K562 (cell line): ENCODE results near the gene CDC37. TPM values are rescaled to one million over a fixed set of nuclear protein-coding genes. Genes with fewer than 3 reads are reported as not detected.

Experiments used
- BCOR ChIP-seq: fragments of 450-650 bp; IDR thresholded peaks from 2 replicates; pipeline ENCODE4 v1.6.1; 2016
- DPF2 ChIP-seq: fragments of 450-650 bp; IDR thresholded peaks from 2 replicates; pipeline ENCODE4 v1.6.1; 2016
- RBM25 ChIP-seq: fragments of 200-400 bp; formaldehyde crosslinking; IDR thresholded peaks from 2 replicates; pipeline ENCODE4 v1.6.1; 2018; ENCODE audit warnings: low read length, low read depth, moderate library complexity; ENCODE audit not compliant: severe bottlenecking
- TFAP4 ChIP-seq: sonication (generic); formaldehyde crosslinking; IDR thresholded peaks from 2 replicates; pipeline ENCODE4 v1.8.0; 2022; ENCODE audit warnings: missing genetic modification reagents, mild to moderate bottlenecking, moderate library complexity, borderline replicate concordance
- polyA plus RNA-seq, 8 experiments: library from polyadenylated mRNA; depleted of rRNA in 4 of 8; stranded (reverse) in 5 of 8; unstranded in 3 of 8; fragments of >200 nt; fragmentation: Nextera tagmentation in 2 of 8; fragmentation: Illumina TruSeq in 1 of 8; extraction: Ambion mirVana in 2 of 8; extraction: Trizol in 1 of 8; gene quantifications; 2 replicates each; pipeline versions ENCODE4 v1.2.1 to v1.2.3, GENCODE V29; 2011 to 2014; ENCODE audit warnings: inconsistent platforms in 1 of 8, missing spikeins in 1 of 8
- total RNA-seq, 7 experiments: library from RNA; depleted of rRNA in 6 of 7; stranded (reverse); fragments of >200 nt in 6 of 7; fragmentation: Illumina TruSeq in 2 of 7; extraction: Trizol in 2 of 7; gene quantifications; 2 replicates each; pipeline versions ENCODE4 v1.2.1 to v1.2.3, GENCODE V29; 2011 to 2021; ENCODE audit warnings: low replicate concordance in 1 of 7
- TF ChIP-seq, protein P1 (sequence below): sonication (generic); formaldehyde crosslinking; IDR thresholded peaks from 2 replicates; pipeline ENCODE4 v1.4.0; 2020; ENCODE audit warnings: mild to moderate bottlenecking, missing genetic modification reagents
- TF ChIP-seq, protein P2 (sequence below): fragments of 200-800 bp; sonication (Bioruptor generic); IDR thresholded peaks from 2 replicates; pipeline ENCODE4 v1.6.1; 2017; ENCODE audit warnings: missing genetic modification characterization, missing compliant biosample characterization
- TF ChIP-seq, protein P3 (sequence below): fragments of 450-650 bp; IDR thresholded peaks from 2 replicates; pipeline ENCODE4 v1.6.1; 2018; ENCODE audit not compliant: partially characterized antibody

CDC37 gene
- total and polyA plus RNA-seq, 9 of the 15 experiments (the other 6 are each of a cell fraction or from before 2014, with no cell fraction given), result 6.6 to 538 (median 227) TPM

- peak; percentile 20; the same call in 1 of the 2 replicates for TF ChIP-seq TFAP4
- TF ChIP-seq DPF2, result peak; percentile 16; the same call in 1 of the 2 replicates
- TF ChIP-seq, protein P1, sequence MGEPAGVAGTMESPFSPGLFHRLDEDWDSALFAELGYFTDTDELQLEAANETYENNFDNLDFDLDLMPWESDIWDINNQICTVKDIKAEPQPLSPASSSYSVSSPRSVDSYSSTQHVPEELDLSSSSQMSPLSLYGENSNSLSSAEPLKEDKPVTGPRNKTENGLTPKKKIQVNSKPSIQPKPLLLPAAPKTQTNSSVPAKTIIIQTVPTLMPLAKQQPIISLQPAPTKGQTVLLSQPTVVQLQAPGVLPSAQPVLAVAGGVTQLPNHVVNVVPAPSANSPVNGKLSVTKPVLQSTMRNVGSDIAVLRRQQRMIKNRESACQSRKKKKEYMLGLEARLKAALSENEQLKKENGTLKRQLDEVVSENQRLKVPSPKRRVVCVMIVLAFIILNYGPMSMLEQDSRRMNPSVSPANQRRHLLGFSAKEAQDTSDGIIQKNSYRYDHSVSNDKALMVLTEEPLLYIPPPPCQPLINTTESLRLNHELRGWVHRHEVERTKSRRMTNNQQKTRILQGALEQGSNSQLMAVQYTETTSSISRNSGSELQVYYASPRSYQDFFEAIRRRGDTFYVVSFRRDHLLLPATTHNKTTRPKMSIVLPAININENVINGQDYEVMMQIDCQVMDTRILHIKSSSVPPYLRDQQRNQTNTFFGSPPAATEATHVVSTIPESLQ (CRISPR knock-in tag), result no peak
- TF ChIP-seq, protein P2, sequence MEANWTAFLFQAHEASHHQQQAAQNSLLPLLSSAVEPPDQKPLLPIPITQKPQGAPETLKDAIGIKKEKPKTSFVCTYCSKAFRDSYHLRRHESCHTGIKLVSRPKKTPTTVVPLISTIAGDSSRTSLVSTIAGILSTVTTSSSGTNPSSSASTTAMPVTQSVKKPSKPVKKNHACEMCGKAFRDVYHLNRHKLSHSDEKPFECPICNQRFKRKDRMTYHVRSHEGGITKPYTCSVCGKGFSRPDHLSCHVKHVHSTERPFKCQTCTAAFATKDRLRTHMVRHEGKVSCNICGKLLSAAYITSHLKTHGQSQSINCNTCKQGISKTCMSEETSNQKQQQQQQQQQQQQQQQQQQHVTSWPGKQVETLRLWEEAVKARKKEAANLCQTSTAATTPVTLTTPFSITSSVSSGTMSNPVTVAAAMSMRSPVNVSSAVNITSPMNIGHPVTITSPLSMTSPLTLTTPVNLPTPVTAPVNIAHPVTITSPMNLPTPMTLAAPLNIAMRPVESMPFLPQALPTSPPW (CRISPR knock-in tag), result peak; percentile 2; the same call in 1 of the 2 replicates
- TF ChIP-seq, protein P3, sequence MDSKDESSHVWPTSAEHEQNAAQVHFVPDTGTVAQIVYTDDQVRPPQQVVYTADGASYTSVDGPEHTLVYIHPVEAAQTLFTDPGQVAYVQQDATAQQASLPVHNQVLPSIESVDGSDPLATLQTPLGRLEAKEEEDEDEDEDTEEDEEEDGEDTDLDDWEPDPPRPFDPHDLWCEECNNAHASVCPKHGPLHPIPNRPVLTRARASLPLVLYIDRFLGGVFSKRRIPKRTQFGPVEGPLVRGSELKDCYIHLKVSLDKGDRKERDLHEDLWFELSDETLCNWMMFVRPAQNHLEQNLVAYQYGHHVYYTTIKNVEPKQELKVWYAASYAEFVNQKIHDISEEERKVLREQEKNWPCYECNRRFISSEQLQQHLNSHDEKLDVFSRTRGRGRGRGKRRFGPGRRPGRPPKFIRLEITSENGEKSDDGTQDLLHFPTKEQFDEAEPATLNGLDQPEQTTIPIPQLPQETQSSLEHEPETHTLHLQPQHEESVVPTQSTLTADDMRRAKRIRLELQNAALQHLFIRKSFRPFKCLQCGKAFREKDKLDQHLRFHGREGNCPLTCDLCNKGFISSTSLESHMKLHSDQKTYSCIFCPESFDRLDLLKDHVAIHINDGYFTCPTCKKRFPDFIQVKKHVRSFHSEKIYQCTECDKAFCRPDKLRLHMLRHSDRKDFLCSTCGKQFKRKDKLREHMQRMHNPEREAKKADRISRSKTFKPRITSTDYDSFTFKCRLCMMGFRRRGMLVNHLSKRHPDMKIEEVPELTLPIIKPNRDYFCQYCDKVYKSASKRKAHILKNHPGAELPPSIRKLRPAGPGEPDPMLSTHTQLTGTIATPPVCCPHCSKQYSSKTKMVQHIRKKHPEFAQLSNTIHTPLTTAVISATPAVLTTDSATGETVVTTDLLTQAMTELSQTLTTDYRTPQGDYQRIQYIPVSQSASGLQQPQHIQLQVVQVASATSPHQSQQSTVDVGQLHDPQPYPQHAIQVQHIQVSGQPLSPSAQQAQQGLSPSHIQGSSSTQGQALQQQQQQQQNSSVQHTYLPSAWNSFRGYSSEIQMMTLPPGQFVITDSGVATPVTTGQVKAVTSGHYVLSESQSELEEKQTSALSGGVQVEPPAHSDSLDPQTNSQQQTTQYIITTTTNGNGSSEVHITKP, result peak; percentile 4
- TF ChIP-seq BCOR, result peak; percentile 23; the same call in 1 of the 2 replicates
- no peak for TF ChIP-seq RBM25
Observed at GRCh38 chr19:10421240-10422045, 18.1 kb upstream of the CDC37 start (continued).
